ENCODE data around the gene AQR. TPM values are rescaled to one million over a fixed set of nuclear protein-coding genes. Genes with fewer than 3 reads are reported as not detected.
"Not testable (repeated sequence)": the region's sequence is repeated elsewhere in the genome, so short reads cannot be mapped to it uniquely, and the experiment has no call there.

AQR gene
- total RNA-seq, 1 donor from 2014 or later = 44.4 TPM

DNA sequence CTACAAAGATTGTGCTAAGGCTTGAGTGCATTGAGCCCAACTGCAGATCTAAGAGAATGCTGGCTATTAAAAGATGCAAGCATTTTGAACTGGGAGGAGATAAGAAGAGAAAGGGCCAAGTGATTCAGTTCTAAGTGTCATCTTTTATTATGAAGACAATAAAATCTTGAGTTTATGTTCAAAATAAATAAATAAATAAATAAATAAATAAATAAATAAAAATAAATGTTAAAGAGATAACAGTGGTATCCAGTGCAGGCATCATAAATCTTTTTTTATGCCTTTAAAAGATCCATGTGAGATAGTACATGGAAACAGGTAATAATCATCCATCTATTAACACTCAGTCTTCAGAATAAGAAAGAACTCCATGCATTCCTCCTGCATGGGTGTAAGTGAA lies 26.3 kb downstream of the AQR start:
- H3K4me3 Mint-ChIP-seq; DNase-seq (ENCODE audit: low spot score); H3K4me1 Mint-ChIP-seq (ENCODE audit: low read depth); H3K27ac Mint-ChIP-seq; H3K27me3 Mint-ChIP-seq (ENCODE audit: insufficient read depth); H3K9me3 Mint-ChIP-seq; intact Hi-C loops (cut with micrococcal nuclease): not testable (repeated sequence)
- peaks cover 29% of the 10 kb centered on the region for H3K36me3 Mint-ChIP-seq (ENCODE audit: low read depth)

DNA sequence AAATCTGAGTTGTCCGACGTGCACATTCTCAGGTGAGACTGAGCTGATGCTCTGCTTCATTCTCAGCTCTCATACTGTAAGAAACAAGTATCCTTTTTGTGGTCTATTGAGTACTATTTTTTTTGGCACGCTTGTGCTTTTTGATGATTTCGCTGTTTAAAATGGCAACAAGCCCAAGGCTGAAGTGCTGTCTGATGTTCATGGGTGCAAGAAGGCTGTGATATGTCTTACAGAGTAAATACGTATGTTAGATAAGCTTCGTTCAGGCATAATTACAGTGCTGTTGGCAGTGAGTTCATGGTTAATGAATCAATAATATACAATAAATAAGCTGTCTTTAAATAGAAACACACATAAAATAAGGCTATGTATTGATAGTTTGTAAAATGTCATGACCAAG lies 27.2 kb downstream of the AQR start:
- Mint-ChIP-seq H3K4me3 (no peak overlapping the region), H3K36me3 (ENCODE audit: low read depth) (peaks cover 27% of the 10 kb centered on the region), H3K4me1 (ENCODE audit: low read depth) (no peaks in the 10 kb centered on the region), H3K27me3 (ENCODE audit: insufficient read depth) (no peaks in the 10 kb centered on the region), H3K27ac (no peak overlapping the region), H3K9me3 (no peaks in the 10 kb centered on the region)
- intact Hi-C loops (cut with micrococcal nuclease) = no loop called here
- no peak for DNase-seq (ENCODE audit: low spot score)

- Mint-ChIP-seq H3K4me3 (no peak overlapping the region), H3K9me3 (no peaks in the 10 kb centered on the region), H3K36me3 (ENCODE audit: low read depth) (peaks cover 27% of the 10 kb centered on the region), H3K27me3 (ENCODE audit: insufficient read depth) (no peaks in the 10 kb centered on the region), H3K27ac (no peak overlapping the region), H3K4me1 (ENCODE audit: low read depth) (no peaks in the 10 kb centered on the region)
- no peak for DNase-seq (ENCODE audit: low spot score)
- intact Hi-C loops (cut with micrococcal nuclease) = no loop called here
Observed at GRCh38 chr15:34941831-34942230, 27.7 kb downstream of the AQR start.

- no peak overlapping the region for H3K27ac Mint-ChIP-seq
- no peak for DNase-seq (ENCODE audit: low spot score)
- H3K9me3 Mint-ChIP-seq = no peaks in the 10 kb centered on the region
- H3K36me3 Mint-ChIP-seq (ENCODE audit: low read depth) = peaks cover 27% of the 10 kb centered on the region
- intact Hi-C loops (cut with micrococcal nuclease) = no loop called here
- H3K4me3 Mint-ChIP-seq = no peak overlapping the region
- no peaks in the 10 kb centered on the region for H3K4me1 Mint-ChIP-seq (ENCODE audit: low read depth)
- H3K27me3 Mint-ChIP-seq (ENCODE audit: insufficient read depth) = no peaks in the 10 kb centered on the region
Observed at GRCh38 chr15:34941185-34941698, 28.3 kb downstream of the AQR start.

DNA sequence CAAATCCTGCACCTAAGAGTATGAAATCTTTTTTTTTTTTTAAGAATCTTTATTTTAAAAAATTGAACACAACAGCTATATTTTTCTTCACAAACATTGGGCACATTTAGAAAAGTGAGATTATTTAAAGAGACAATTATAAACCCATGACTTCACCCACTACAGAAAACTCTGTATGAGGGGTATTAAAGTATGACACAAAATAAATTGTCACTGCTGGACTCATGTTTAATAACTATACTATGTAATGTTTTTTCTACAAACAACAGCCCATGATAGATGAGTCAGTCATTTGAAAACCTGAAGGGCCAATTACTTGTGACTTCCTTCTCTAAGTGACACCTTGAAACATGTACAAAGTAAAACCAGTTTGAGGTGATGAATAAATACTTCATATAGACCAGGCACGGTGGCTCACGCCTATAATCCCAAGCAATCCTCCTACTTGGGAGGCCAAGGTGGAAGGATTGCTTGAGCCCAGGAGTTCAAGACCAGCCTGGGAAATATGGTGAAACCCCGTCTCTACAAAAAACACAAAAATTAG lies 36.0 kb downstream of the AQR start:
- peaks cover 10% of the 10 kb centered on the region for H3K4me1 Mint-ChIP-seq (ENCODE audit: low read depth)
- peaks cover 36% of the 10 kb centered on the region for H3K36me3 Mint-ChIP-seq (ENCODE audit: low read depth)
- no peaks in the 10 kb centered on the region for H3K9me3 Mint-ChIP-seq
- intact Hi-C loops (cut with micrococcal nuclease) = no loop called here
- no peaks in the 10 kb centered on the region for H3K27me3 Mint-ChIP-seq (ENCODE audit: insufficient read depth)
- H3K27ac Mint-ChIP-seq = no peak overlapping the region
- DNase-seq (ENCODE audit: low spot score) = no peak
- no peak overlapping the region for H3K4me3 Mint-ChIP-seq

- peaks cover 38% of the 10 kb centered on the region for H3K36me3 Mint-ChIP-seq (ENCODE audit: low read depth)
- intact Hi-C loops (cut with micrococcal nuclease) = loop anchor here (5.0 kb wide), 1 partner anchor 39 kb away; the partner anchor contains the start of gene AQR
- H3K9me3 Mint-ChIP-seq = not testable (repeated sequence)
Observed at GRCh38 chr15:34928349-34928748, 41.2 kb downstream of the AQR start.

GRCh38 chr15:34927726-34928125 lies 41.8 kb downstream of the AQR start:
- H3K4me1 Mint-ChIP-seq (ENCODE audit: low read depth) = peaks cover 10% of the 10 kb centered on the region
- no peaks in the 10 kb centered on the region for H3K27me3 Mint-ChIP-seq (ENCODE audit: insufficient read depth)
- no peaks in the 10 kb centered on the region for H3K9me3 Mint-ChIP-seq
- H3K27ac Mint-ChIP-seq = no peak overlapping the region
- intact Hi-C loops (cut with micrococcal nuclease) = loop anchor here (5.0 kb wide), 1 partner anchor 40 kb away; the partner anchor contains the start of gene AQR
- H3K4me3 Mint-ChIP-seq = no peak overlapping the region
- no peak for DNase-seq (ENCODE audit: low spot score)
- H3K36me3 Mint-ChIP-seq (ENCODE audit: low read depth) = peaks cover 33% of the 10 kb centered on the region

More at GRCh38 chr15:34928349-34928748, 41.2 kb downstream of the AQR start:
- H3K27ac Mint-ChIP-seq; H3K27me3 Mint-ChIP-seq (ENCODE audit: insufficient read depth); DNase-seq (ENCODE audit: low spot score); H3K4me3 Mint-ChIP-seq: not testable (repeated sequence)
- peaks cover 10% of the 10 kb centered on the region for H3K4me1 Mint-ChIP-seq (ENCODE audit: low read depth)

GRCh38 chr15:34914317-34914716 lies 55.2 kb downstream of the AQR start:
- DNase-seq (ENCODE audit: low spot score) = no peak
- peaks cover 38% of the 10 kb centered on the region for H3K36me3 Mint-ChIP-seq (ENCODE audit: low read depth)
- no peaks in the 10 kb centered on the region for H3K9me3 Mint-ChIP-seq
- H3K4me1 Mint-ChIP-seq (ENCODE audit: low read depth) = no peaks in the 10 kb centered on the region
- intact Hi-C loops (cut with micrococcal nuclease) = no loop called here
- H3K27ac Mint-ChIP-seq = no peak overlapping the region
- H3K4me3 Mint-ChIP-seq = no peak overlapping the region
- no peaks in the 10 kb centered on the region for H3K27me3 Mint-ChIP-seq (ENCODE audit: insufficient read depth)

DNA sequence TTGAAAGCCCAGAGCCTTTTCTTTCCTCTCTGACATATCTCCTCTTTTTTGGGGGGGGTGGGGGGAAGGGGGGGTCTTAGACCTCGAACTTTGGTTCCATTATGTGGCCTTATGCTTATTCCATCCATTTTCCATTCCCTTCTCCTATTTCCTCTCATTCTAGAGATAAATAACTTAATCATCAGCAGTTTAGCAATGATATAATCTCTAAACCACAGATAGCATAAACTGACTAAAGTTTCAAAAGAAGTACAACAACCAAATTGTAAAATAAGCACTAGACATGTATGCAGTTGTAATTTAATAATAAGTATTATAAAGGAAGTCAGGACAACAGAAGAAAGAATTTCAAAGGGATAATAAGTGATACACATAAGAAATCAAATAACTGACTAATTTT lies 64.5 kb downstream of the AQR start:
- Mint-ChIP-seq H3K4me3 (no peak overlapping the region), H3K4me1 (ENCODE audit: low read depth) (no peaks in the 10 kb centered on the region), H3K27ac (no peak overlapping the region), H3K36me3 (ENCODE audit: low read depth) (peaks cover 39% of the 10 kb centered on the region), H3K9me3 (no peaks in the 10 kb centered on the region), H3K27me3 (ENCODE audit: insufficient read depth) (no peaks in the 10 kb centered on the region)
- intact Hi-C loops (cut with micrococcal nuclease) = no loop called here
- no peak for DNase-seq (ENCODE audit: low spot score)

GRCh38 chr15:34904527-34904926 lies 65.0 kb downstream of the AQR start:
- Mint-ChIP-seq H3K27ac (no peak overlapping the region), H3K27me3 (ENCODE audit: insufficient read depth) (no peaks in the 10 kb centered on the region), H3K9me3 (no peaks in the 10 kb centered on the region), H3K4me1 (ENCODE audit: low read depth) (no peaks in the 10 kb centered on the region), H3K4me3 (no peak overlapping the region), H3K36me3 (ENCODE audit: low read depth) (peaks cover 40% of the 10 kb centered on the region)
- DNase-seq (ENCODE audit: low spot score) = no peak
- intact Hi-C loops (cut with micrococcal nuclease) = no loop called here

DNA sequence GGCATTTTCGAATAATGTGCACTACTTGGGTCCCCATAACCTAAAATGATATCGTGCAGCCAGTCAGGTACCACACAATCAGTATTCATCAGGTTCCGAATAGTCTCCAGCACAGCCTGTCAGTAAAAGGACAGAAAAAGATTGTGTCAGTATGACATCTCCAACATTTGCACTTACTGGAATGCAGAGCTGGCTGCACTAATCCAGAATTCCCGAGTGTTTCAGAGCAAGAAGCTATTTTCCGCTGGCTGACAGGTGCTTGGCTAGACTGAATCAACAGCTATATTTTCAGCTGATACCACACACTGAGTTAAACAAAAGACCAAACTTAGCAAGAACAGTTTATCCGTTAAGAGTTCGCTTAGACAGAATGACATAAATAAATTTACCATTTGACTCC lies 68.8 kb downstream of the AQR start:
- Mint-ChIP-seq H3K27ac (no peak overlapping the region), H3K36me3 (ENCODE audit: low read depth) (peaks cover 37% of the 10 kb centered on the region), H3K4me1 (ENCODE audit: low read depth) (no peaks in the 10 kb centered on the region), H3K27me3 (ENCODE audit: insufficient read depth) (no peaks in the 10 kb centered on the region), H3K9me3 (no peaks in the 10 kb centered on the region), H3K4me3 (no peak overlapping the region)
- intact Hi-C loops (cut with micrococcal nuclease) = no loop called here
- no peak for DNase-seq (ENCODE audit: low spot score)

GRCh38 chr15:34896183-34896582 lies 73.4 kb downstream of the AQR start:
- Mint-ChIP-seq H3K27ac (no peak overlapping the region), H3K4me1 (ENCODE audit: low read depth) (no peaks in the 10 kb centered on the region), H3K9me3 (peaks cover 22% of the 10 kb centered on the region), H3K36me3 (ENCODE audit: low read depth) (peaks cover 58% of the 10 kb centered on the region), H3K27me3 (ENCODE audit: insufficient read depth) (no peaks in the 10 kb centered on the region), H3K4me3 (no peak overlapping the region)
- intact Hi-C loops (cut with micrococcal nuclease) = no loop called here
- DNase-seq (ENCODE audit: low spot score) = no peak

DNA sequence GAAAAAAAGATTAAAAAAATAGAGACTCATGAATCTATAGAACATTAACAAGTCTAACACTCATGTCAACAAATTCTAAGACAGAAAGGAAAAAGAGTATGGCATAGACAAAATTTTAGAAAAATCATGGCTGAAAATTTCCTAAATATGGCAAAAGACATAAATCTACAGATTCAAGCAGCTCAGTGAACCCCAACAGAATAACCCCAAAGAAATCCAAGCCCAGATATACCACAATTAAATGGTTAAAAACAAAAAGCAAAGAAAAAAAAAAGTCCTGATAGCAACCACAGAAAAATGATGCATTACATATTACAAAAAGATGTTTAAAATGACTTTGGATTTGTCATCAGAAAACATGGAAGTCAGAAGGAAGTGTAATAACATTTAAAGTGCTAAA lies 75.6 kb downstream of the AQR start:
- H3K36me3 Mint-ChIP-seq (ENCODE audit: low read depth) = peaks cover 64% of the 10 kb centered on the region
- H3K27ac Mint-ChIP-seq = no peak overlapping the region
- intact Hi-C loops (cut with micrococcal nuclease) = no loop called here
- no peak for DNase-seq (ENCODE audit: low spot score)
- H3K4me3 Mint-ChIP-seq = no peak overlapping the region
- H3K4me1 Mint-ChIP-seq (ENCODE audit: low read depth) = no peaks in the 10 kb centered on the region
- H3K9me3 Mint-ChIP-seq = peaks cover 22% of the 10 kb centered on the region
- no peaks in the 10 kb centered on the region for H3K27me3 Mint-ChIP-seq (ENCODE audit: insufficient read depth)

Measured in activated T-helper 1 cell treated with anti-CD3 and anti-CD28 coated beads, Interleukin-12 subunit alpha, Interleukin-12 subunit beta, Interleukin-2, Interleukin-4 antibody, amounts not matched to agents 30 ng/mL and 10 ng/mL and 1 ng/mL, durations not matched to agents 14 hours and 24 hours and 36 hours (primary cell).